Loucy (cell line): Measurements from ENCODE around the gene GTPBP4.

Experiments
- H2AFZ ChIP-seq: fragments of 200-600 bp; sonication (generic); 2 replicates; pipeline ENCODE4 v1.6.0; 2016; ENCODE audit warnings: antibody characterized with exemption, mild to moderate bottlenecking, low read length, moderate library complexity
- H3F3A ChIP-seq: fragments of 200-600 bp; 2 replicates; pipeline ENCODE4 v1.6.0; 2016; ENCODE audit warnings: antibody characterized with exemption, low read depth, mild to moderate bottlenecking
- H3K27me3 ChIP-seq: fragments of 200-600 bp; sonication (generic); 2 replicates; pipeline ENCODE4 v1.6.1; 2014; ENCODE audit warnings: low read length, mild to moderate bottlenecking; ENCODE audit not compliant: insufficient read depth, poor library complexity, severe bottlenecking
- H3K36me3 ChIP-seq: fragments of 200-600 bp; sonication (generic); 2 replicates; pipeline ENCODE4 v1.6.1; 2016; ENCODE audit warnings: low read length; ENCODE audit not compliant: insufficient read depth
- H3K4me1 ChIP-seq: fragments of 200-600 bp; sonication (generic); 2 replicates; pipeline ENCODE4 v1.5.1; 2014; ENCODE audit warnings: low read length, mild to moderate bottlenecking; ENCODE audit not compliant: insufficient read depth, poor library complexity, severe bottlenecking
- H3K4me2 ChIP-seq: fragments of 200-600 bp; sonication (generic); 2 replicates; pipeline ENCODE4 v1.6.0; 2014; ENCODE audit warnings: antibody characterized with exemption, low read length, low read depth, mild to moderate bottlenecking; ENCODE audit not compliant: poor library complexity, severe bottlenecking
- H3K4me3 ChIP-seq: fragments of 200-600 bp; sonication (generic); 2 replicates; pipeline ENCODE4 v1.5.1; 2014; ENCODE audit warnings: low read length, mild to moderate bottlenecking, mixed read lengths; ENCODE audit not compliant: poor library complexity, severe bottlenecking
- H3K79me2 ChIP-seq: fragments of 200-600 bp; sonication (generic); 2 replicates; pipeline ENCODE4 v1.6.1; 2014; ENCODE audit warnings: low read length; ENCODE audit not compliant: insufficient read depth
- H3K9ac ChIP-seq: fragments of 200-600 bp; sonication (generic); 2 replicates; pipeline ENCODE4 v1.6.0; 2014; ENCODE audit warnings: mild to moderate bottlenecking, low read depth, low read length, moderate library complexity; ENCODE audit not compliant: poor library complexity, severe bottlenecking
- H3K9me2 ChIP-seq: fragments of 200-600 bp; sonication (generic); replicated peaks from 2 replicates; pipeline ENCODE4 v1.6.1; 2016; ENCODE audit warnings: low read depth, low read length, mixed read lengths
- H3K9me3 ChIP-seq: fragments of 200-600 bp; sonication (generic); 2 replicates; pipeline ENCODE4 v1.6.1; 2014; ENCODE audit warnings: mild to moderate bottlenecking, antibody characterized with exemption, low read length, low read depth; ENCODE audit not compliant: insufficient read depth
- H4K20me1 ChIP-seq: fragments of 200-600 bp; sonication (generic); 2 replicates; pipeline ENCODE4 v1.6.0; 2014; ENCODE audit warnings: antibody characterized with exemption, low read length, mild to moderate bottlenecking; ENCODE audit not compliant: insufficient read depth, poor library complexity, severe bottlenecking
- EZH2phosphoT487 ChIP-seq: fragments of 200-600 bp; IDR thresholded peaks from 2 replicates; pipeline ENCODE4 v1.6.1; 2018; ENCODE audit warnings: antibody characterized with exemption, mild to moderate bottlenecking, moderate library complexity, borderline replicate concordance
- TF ChIP-seq, protein P1 (sequence below): fragments of 200-600 bp; sonication (generic); conservative IDR thresholded peaks from 2 replicates; pipeline ENCODE4 v1.5.1; 2014; ENCODE audit warnings: mild to moderate bottlenecking, antibody characterized with exemption, low read length

Gene GTPBP4

DNA sequence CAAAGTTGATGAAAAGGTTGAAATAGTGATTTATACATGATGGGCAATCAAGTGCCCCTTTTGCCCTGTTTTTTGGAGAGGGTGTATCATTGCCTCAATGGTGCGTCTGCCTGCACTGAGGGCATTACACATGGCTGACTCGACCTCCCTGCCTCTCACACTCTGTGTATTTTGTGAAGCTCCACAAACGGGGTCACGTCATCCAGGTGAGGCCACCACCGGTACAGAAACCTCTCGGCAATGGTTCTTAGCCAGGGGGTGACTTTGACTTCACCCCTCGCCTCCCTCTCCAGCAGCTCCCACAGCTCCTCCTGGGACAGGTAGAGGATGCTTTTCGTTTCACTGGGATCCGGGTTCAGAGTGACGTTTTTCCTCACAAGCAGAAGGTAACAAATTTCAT is 31.1 kb downstream of the GTPBP4 start:
- Histone ChIP-seq H3K9me2 (no peaks in the 10 kb centered on the region), H3K9me3 (no peaks in the 10 kb centered on the region), H3K27me3 (no peaks in the 10 kb centered on the region), H3F3A (no peaks in the 10 kb centered on the region), H4K20me1 (peaks cover 2% of the 10 kb centered on the region), H3K36me3 (peaks cover 46% of the 10 kb centered on the region; the same call in 1 of the 2 replicates), H3K79me2 (no peaks in the 10 kb centered on the region), H2AFZ (no peak overlapping the region), H3K4me3 (no peak overlapping the region), H3K4me1 (no peaks in the 10 kb centered on the region), H3K4me2 (no peak overlapping the region), H3K9ac (no peak overlapping the region)
- no peak for TF ChIP-seq EZH2phosphoT487
- TF ChIP-seq, protein P1, sequence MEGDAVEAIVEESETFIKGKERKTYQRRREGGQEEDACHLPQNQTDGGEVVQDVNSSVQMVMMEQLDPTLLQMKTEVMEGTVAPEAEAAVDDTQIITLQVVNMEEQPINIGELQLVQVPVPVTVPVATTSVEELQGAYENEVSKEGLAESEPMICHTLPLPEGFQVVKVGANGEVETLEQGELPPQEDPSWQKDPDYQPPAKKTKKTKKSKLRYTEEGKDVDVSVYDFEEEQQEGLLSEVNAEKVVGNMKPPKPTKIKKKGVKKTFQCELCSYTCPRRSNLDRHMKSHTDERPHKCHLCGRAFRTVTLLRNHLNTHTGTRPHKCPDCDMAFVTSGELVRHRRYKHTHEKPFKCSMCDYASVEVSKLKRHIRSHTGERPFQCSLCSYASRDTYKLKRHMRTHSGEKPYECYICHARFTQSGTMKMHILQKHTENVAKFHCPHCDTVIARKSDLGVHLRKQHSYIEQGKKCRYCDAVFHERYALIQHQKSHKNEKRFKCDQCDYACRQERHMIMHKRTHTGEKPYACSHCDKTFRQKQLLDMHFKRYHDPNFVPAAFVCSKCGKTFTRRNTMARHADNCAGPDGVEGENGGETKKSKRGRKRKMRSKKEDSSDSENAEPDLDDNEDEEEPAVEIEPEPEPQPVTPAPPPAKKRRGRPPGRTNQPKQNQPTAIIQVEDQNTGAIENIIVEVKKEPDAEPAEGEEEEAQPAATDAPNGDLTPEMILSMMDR: no peak

- Histone ChIP-seq H3K4me3 (no peak overlapping the region), H3K27me3 (no peaks in the 10 kb centered on the region), H3K79me2 (no peaks in the 10 kb centered on the region), H3K4me1 (no peaks in the 10 kb centered on the region), H3K9me2 (no peaks in the 10 kb centered on the region), H3K9ac (no peak overlapping the region), H3F3A (no peaks in the 10 kb centered on the region), H3K9me3 (no peaks in the 10 kb centered on the region), H2AFZ (no peak overlapping the region), H3K4me2 (no peak overlapping the region), H3K36me3 (peaks cover 37% of the 10 kb centered on the region; the same call in 1 of the 2 replicates), H4K20me1 (peaks cover 2% of the 10 kb centered on the region)
- no peak for TF ChIP-seq EZH2phosphoT487
- TF ChIP-seq, protein P1: no peak
These were observed 32.2 kb downstream of the GTPBP4 start for GRCh38 chr10:1020460-1020859.

GRCh38 chr10:1020958-1021357 is 32.7 kb downstream of the GTPBP4 start:
- H3F3A ChIP-seq: no peaks in the 10 kb centered on the region
- H3K4me3 ChIP-seq: no peak overlapping the region
- H3K9me3 ChIP-seq: no peaks in the 10 kb centered on the region
- H2AFZ ChIP-seq: no peak overlapping the region
- no peaks in the 10 kb centered on the region for H3K27me3 ChIP-seq
- no peak overlapping the region for H3K9ac ChIP-seq
- no peaks in the 10 kb centered on the region for H3K4me1 ChIP-seq
- H3K9me2 ChIP-seq: no peaks in the 10 kb centered on the region
- H4K20me1 ChIP-seq: peaks cover 2% of the 10 kb centered on the region
- H3K4me2 ChIP-seq: no peak overlapping the region
- TF ChIP-seq, protein P1: no peak
- no peak for TF ChIP-seq EZH2phosphoT487
- peaks cover 32% of the 10 kb centered on the region; the same call in 1 of the 2 replicates for H3K36me3 ChIP-seq
- H3K79me2 ChIP-seq: no peaks in the 10 kb centered on the region
